ENCODE measurements around the gene ATP2B2.
A peak's percentile ranks its signal among the peaks of the same experiment; 100 is the strongest.

ATP2B2 gene

GRCh38 chr3:10435850-10436249 lies 69.5 kb downstream of the ATP2B2 start:
- no peak for DNase-seq (ENCODE audit: extremely low read depth in 1 of 2, low read depth in 1 of 2)

GRCh38 chr3:10434938-10435336 lies 70.4 kb downstream of the ATP2B2 start:
- no peak for DNase-seq (ENCODE audit: extremely low read depth in 1 of 2, low read depth in 1 of 2)

GRCh38 chr3:10434144-10434937 lies 71.0 kb downstream of the ATP2B2 start:
- DNase-seq (ENCODE audit: extremely low read depth in 1 of 2, low read depth in 1 of 2) = no peak

- no peak for DNase-seq (ENCODE audit: extremely low read depth in 1 of 2, low read depth in 1 of 2)
Measured at GRCh38 chr3:10432931-10433330, 72.5 kb downstream of the ATP2B2 start.

GRCh38 chr3:10432156-10432845 lies 73.1 kb downstream of the ATP2B2 start:
- DNase-seq (ENCODE audit: extremely low read depth in 1 of 2, low read depth in 1 of 2) = no peak

- no peak for DNase-seq (ENCODE audit: extremely low read depth in 1 of 2, low read depth in 1 of 2)
Measured at GRCh38 chr3:10430805-10431204, 74.6 kb downstream of the ATP2B2 start.

GRCh38 chr3:10428406-10429091 lies 76.8 kb downstream of the ATP2B2 start:
- no peak for DNase-seq (ENCODE audit: extremely low read depth in 1 of 2, low read depth in 1 of 2)

- DNase-seq (ENCODE audit: extremely low read depth in 1 of 2, low read depth in 1 of 2) = no peak
Measured at GRCh38 chr3:10426346-10427220, 78.8 kb downstream of the ATP2B2 start.

GRCh38 chr3:10423171-10423882 lies 82.1 kb downstream of the ATP2B2 start:
- DNase-seq (ENCODE audit: extremely low read depth in 1 of 2, low read depth in 1 of 2) = no peak

- no peak for DNase-seq (ENCODE audit: extremely low read depth in 1 of 2, low read depth in 1 of 2)
Measured at GRCh38 chr3:10421996-10422395, 83.4 kb downstream of the ATP2B2 start.

GRCh38 chr3:10420745-10421475 lies 84.5 kb downstream of the ATP2B2 start:
- no peak for DNase-seq (ENCODE audit: extremely low read depth in 1 of 2, low read depth in 1 of 2)

GRCh38 chr3:10419637-10420232 lies 85.7 kb downstream of the ATP2B2 start:
- peak; percentile 11 to 31 for DNase-seq (ENCODE audit: extremely low read depth in 1 of 2, low read depth in 1 of 2)

GRCh38 chr3:10417847-10418246 lies 87.5 kb downstream of the ATP2B2 start:
- DNase-seq (ENCODE audit: extremely low read depth in 1 of 2, low read depth in 1 of 2) = no peak

- no peak for DNase-seq (ENCODE audit: extremely low read depth in 1 of 2, low read depth in 1 of 2)
Measured at GRCh38 chr3:10416730-10417300, 88.6 kb downstream of the ATP2B2 start.

- DNase-seq (ENCODE audit: extremely low read depth in 1 of 2, low read depth in 1 of 2) = no peak
Measured at GRCh38 chr3:10413041-10413440, 92.3 kb downstream of the ATP2B2 start.

GRCh38 chr3:10411598-10412332 lies 93.6 kb downstream of the ATP2B2 start:
- no peak for DNase-seq (ENCODE audit: extremely low read depth in 1 of 2, low read depth in 1 of 2)

- no peak for DNase-seq (ENCODE audit: extremely low read depth in 1 of 2, low read depth in 1 of 2)
Measured at GRCh38 chr3:10410383-10411002, 94.9 kb downstream of the ATP2B2 start.

- no peak for DNase-seq (ENCODE audit: extremely low read depth in 1 of 2, low read depth in 1 of 2)
Measured at GRCh38 chr3:10408680-10409079, 96.7 kb downstream of the ATP2B2 start.
